ENCODE data around the gene VGLL4.
"Not testable (repeated sequence)": the region's sequence is repeated elsewhere in the genome, so short reads cannot be mapped to it uniquely, and the experiment has no call there.

The VGLL4 gene

DNA sequence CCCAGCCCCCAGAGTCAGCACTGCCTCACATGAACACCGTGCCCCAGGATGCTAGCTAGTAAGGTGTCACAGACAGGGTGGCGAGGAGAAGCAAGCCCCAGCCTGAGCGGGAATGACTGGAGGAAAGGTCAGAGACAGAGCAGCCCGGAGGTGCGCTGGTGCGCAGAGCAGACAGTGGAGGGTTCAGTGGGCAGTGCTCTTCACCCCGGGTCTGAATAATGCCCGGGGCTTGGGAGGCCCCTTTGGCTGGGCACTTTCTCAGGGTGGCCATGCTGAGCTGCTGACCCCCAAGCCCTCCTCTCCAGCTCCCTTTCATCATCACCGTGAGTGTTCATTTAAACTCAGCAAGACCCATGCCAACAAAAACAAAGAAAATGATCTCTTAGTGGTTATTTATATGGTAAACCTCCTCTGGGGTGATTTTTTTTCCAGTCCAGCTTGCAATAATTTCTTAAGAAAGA lies 110.8 kb downstream of the VGLL4 start:
- Histone ChIP-seq H3K27me3 (ENCODE audit: control insufficient read depth in 1 of 2, insufficient read depth in 2 of 2, low read length in 2 of 2) (no peaks in the 10 kb centered on the region), H3K27ac (ENCODE audit: low read depth, low read length) (no peak overlapping the region), H3K9me3 (ENCODE audit: low read length) (no peaks in the 10 kb centered on the region), H3K36me3 (ENCODE audit: insufficient read depth, low read length) (no peaks in the 10 kb centered on the region), H3K9ac (ENCODE audit: low read length) (no peak overlapping the region), H3K4me3 (ENCODE audit: low read depth in 1 of 2, low read length in 2 of 2) (no peak overlapping the region), H3K4me1 (ENCODE audit: insufficient read depth, low read length) (peaks cover 12% of the 10 kb centered on the region)

DNA sequence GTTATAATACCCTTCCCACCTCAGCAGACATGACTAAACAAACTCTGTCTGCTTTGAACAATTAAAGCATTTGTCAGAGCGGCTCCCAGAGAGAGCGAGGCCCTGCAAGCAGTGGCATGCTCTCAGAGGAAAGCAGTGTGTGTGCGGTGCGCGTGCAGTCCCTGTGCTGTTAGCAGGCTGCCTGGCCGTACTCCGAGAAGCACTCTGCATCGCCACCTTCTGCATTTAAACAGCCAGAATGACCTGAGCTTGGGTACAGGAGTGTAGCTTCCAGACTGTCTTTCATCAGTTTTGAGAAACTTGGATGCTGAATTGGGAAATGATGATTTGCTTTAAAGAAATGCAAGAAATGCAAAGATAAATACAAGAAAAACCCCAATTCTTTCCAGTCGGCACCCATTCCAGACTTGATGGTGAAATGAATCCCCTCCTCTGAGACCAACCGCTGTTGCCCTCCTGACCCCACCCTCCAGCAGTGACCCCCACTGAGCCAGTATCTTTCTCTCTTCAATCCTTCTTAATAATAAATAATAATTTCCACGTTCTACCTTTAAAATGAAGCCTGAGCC lies 113.5 kb downstream of the VGLL4 start:
- H3K27me3 ChIP-seq (ENCODE audit: control insufficient read depth in 1 of 2, insufficient read depth in 2 of 2, low read length in 2 of 2), result no peaks in the 10 kb centered on the region
- H3K36me3 ChIP-seq (ENCODE audit: insufficient read depth, low read length), result no peaks in the 10 kb centered on the region
- H3K27ac ChIP-seq (ENCODE audit: low read depth, low read length), result peak overlapping the region; percentile 77
- H3K4me3 ChIP-seq (ENCODE audit: low read depth in 1 of 2, low read length in 2 of 2), result no peak overlapping the region
- H3K4me1 ChIP-seq (ENCODE audit: insufficient read depth, low read length), result peaks cover 12% of the 10 kb centered on the region
- H3K9ac ChIP-seq (ENCODE audit: low read length), result peak overlapping the region; percentile 37
- no peaks in the 10 kb centered on the region for H3K9me3 ChIP-seq (ENCODE audit: low read length)

DNA sequence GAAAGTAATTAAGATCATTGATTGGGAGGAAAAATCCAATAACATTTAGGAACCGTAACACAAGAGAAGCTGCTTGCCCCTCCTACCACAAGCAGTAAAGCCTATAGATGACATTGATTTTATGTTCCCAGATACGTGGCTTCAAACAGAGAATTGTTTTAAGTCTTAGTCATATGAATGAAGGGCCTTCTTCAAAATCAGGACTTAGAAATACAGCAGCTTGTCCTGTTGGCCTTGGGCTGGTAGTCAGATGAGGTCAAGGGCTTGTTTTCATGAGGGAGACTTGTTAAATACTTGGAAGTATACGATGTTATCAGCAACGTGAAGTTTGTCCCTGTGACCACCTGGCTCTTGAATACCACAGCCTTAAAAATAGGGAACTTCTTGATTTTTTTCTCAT lies 114.4 kb downstream of the VGLL4 start:
- Histone ChIP-seq H3K27ac (ENCODE audit: low read depth, low read length) (no peak overlapping the region), H3K4me3 (ENCODE audit: low read depth in 1 of 2, low read length in 2 of 2) (no peak overlapping the region), H3K36me3 (ENCODE audit: insufficient read depth, low read length) (no peaks in the 10 kb centered on the region), H3K9me3 (ENCODE audit: low read length) (no peaks in the 10 kb centered on the region), H3K9ac (ENCODE audit: low read length) (no peak overlapping the region), H3K27me3 (ENCODE audit: control insufficient read depth in 1 of 2, insufficient read depth in 2 of 2, low read length in 2 of 2) (no peaks in the 10 kb centered on the region), H3K4me1 (ENCODE audit: insufficient read depth, low read length) (peaks cover 12% of the 10 kb centered on the region)

DNA sequence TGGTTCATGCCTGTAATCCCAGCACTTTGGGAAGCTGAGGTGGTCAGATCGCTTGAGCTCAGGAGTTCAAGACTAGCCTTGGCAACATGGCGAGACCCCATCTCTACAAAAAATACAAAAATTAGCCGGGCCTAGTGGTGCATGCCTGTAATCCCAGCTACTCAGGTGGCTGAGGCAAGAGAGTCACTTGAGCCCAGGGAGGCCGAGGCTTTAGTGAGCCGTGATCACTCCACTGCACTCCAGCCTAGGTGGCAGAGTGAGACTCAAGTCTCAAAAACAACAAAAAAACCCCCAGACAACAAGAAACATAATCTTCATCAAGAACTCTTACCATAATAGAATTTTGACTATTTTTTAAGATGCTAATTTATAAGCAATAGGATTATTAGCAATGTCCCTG lies 117.6 kb downstream of the VGLL4 start:
- not testable (repeated sequence) for H3K9ac ChIP-seq (ENCODE audit: low read length); H3K27ac ChIP-seq (ENCODE audit: low read depth, low read length); H3K4me3 ChIP-seq (ENCODE audit: low read depth in 1 of 2, low read length in 2 of 2); H3K36me3 ChIP-seq (ENCODE audit: insufficient read depth, low read length); H3K27me3 ChIP-seq (ENCODE audit: control insufficient read depth in 1 of 2, insufficient read depth in 2 of 2, low read length in 2 of 2); H3K9me3 ChIP-seq (ENCODE audit: low read length)
- peaks cover 29% of the 10 kb centered on the region for H3K4me1 ChIP-seq (ENCODE audit: insufficient read depth, low read length)

DNA sequence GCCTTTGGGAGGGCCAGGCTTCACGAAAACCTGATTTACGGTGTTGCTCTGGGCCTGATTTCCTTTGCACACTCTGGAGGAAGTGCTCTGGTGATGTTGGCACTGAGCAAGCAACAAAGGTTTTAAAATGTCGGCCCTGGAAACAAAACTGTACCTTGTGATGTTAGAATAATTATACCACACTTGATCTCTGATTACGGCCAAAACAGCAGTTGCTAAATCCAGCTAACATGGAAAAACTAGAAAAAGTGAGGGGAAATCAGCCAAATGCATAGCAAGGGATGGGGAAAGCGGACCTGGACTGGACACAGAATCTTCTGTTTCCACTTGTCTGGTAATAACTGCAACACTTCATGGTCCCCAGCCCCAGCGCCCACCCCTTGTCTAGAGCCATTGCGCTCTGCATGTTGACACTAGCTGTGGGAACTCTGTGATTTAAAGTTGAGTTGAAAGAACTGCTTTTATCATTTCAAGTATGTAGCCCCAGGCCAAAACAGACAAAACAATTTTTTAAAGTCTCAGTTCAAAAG lies 120.1 kb downstream of the VGLL4 start:
- Histone ChIP-seq H3K4me1 (ENCODE audit: insufficient read depth, low read length) (peaks cover 17% of the 10 kb centered on the region), H3K4me3 (ENCODE audit: low read depth in 1 of 2, low read length in 2 of 2) (peak overlapping the region in 1 of 2 donors; percentile 35), H3K9ac (ENCODE audit: low read length) (no peak overlapping the region), H3K27ac (ENCODE audit: low read depth, low read length) (peak overlapping the region; percentile 32), H3K36me3 (ENCODE audit: insufficient read depth, low read length) (no peaks in the 10 kb centered on the region), H3K27me3 (ENCODE audit: control insufficient read depth in 1 of 2, insufficient read depth in 2 of 2, low read length in 2 of 2) (no peaks in the 10 kb centered on the region), H3K9me3 (ENCODE audit: low read length) (no peaks in the 10 kb centered on the region)

DNA sequence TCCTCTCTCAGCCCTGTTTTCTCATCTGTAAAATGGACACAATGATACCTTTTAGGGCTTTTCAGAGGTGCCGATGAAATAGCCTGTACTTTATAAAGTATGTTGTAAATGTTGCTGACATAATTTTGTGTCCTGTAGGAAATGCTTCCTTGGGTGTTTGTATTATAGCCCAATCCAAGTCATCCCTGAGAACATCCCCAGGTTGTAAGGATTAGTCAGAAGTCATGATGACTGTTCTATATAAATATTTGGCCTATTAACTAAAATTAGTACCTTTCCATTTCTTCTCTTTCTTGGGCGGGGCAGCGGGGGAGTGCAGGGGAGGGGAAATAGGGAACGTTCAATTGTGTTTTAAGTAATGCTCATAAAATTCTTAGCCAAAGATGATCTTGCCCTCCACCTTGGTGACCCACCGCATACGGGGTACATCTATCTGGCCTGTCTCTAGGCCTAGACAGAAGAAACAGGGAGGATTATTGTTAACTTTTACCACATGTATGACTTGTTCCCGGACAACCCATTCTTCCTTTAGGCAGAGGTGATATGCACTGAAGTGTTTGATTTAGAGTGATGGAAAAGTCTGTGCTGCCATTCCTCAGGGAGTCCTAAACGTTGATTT lies 120.7 kb downstream of the VGLL4 start:
- Histone ChIP-seq H3K9me3 (ENCODE audit: low read length) (no peaks in the 10 kb centered on the region), H3K27me3 (ENCODE audit: control insufficient read depth in 1 of 2, insufficient read depth in 2 of 2, low read length in 2 of 2) (no peaks in the 10 kb centered on the region), H3K36me3 (ENCODE audit: insufficient read depth, low read length) (no peaks in the 10 kb centered on the region), H3K4me3 (ENCODE audit: low read depth in 1 of 2, low read length in 2 of 2) (peak overlapping the region in 1 of 2 donors; percentile 35), H3K9ac (ENCODE audit: low read length) (no peak overlapping the region), H3K27ac (ENCODE audit: low read depth, low read length) (peak overlapping the region; percentile 32), H3K4me1 (ENCODE audit: insufficient read depth, low read length) (peaks cover 17% of the 10 kb centered on the region)

DNA sequence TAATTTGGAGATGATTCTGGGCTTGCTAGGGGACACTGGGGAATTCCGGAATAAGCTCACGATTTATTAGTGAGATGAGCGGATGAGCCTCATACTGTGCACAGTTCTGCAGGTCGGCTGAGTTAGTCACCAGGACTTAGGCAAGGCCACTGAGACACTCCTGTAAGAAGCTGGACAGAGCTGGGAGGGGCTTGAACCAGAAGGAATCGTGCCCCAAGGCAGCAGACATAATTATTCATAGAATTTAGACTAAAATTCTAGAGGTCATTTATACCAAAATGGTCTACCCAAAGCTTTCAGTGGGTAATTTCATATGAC lies 121.4 kb downstream of the VGLL4 start:
- Histone ChIP-seq H3K9ac (ENCODE audit: low read length) (no peak overlapping the region), H3K36me3 (ENCODE audit: insufficient read depth, low read length) (no peaks in the 10 kb centered on the region), H3K27ac (ENCODE audit: low read depth, low read length) (no peak overlapping the region), H3K9me3 (ENCODE audit: low read length) (no peaks in the 10 kb centered on the region), H3K4me3 (ENCODE audit: low read depth in 1 of 2, low read length in 2 of 2) (no peak overlapping the region), H3K27me3 (ENCODE audit: control insufficient read depth in 1 of 2, insufficient read depth in 2 of 2, low read length in 2 of 2) (no peaks in the 10 kb centered on the region), H3K4me1 (ENCODE audit: insufficient read depth, low read length) (peaks cover 17% of the 10 kb centered on the region)

DNA sequence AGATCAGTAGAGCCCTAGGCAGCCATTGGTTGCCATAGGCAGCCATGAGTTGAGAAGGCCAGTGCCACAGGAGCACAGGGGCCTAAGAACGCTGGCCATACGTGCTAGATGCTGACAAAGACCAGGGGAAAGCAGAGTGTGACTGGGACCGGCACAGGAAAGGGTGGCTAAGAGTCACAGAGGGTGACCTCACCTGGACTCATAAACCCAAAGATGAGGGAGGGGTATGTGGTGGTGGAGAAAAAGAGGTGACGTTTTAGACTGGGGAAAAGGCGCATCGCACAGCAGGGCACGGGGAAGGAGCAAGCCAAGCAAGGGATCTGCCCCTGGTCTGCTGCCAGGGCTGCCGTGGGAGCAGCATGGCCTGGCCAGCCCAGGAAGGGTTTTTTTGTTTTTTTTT lies 122.5 kb downstream of the VGLL4 start:
- Histone ChIP-seq H3K4me1 (ENCODE audit: insufficient read depth, low read length) (peaks cover 17% of the 10 kb centered on the region), H3K36me3 (ENCODE audit: insufficient read depth, low read length) (no peaks in the 10 kb centered on the region), H3K4me3 (ENCODE audit: low read depth in 1 of 2, low read length in 2 of 2) (no peak overlapping the region), H3K9ac (ENCODE audit: low read length) (no peak overlapping the region), H3K9me3 (ENCODE audit: low read length) (no peaks in the 10 kb centered on the region), H3K27ac (ENCODE audit: low read depth, low read length) (no peak overlapping the region), H3K27me3 (ENCODE audit: control insufficient read depth in 1 of 2, insufficient read depth in 2 of 2, low read length in 2 of 2) (no peaks in the 10 kb centered on the region)

DNA sequence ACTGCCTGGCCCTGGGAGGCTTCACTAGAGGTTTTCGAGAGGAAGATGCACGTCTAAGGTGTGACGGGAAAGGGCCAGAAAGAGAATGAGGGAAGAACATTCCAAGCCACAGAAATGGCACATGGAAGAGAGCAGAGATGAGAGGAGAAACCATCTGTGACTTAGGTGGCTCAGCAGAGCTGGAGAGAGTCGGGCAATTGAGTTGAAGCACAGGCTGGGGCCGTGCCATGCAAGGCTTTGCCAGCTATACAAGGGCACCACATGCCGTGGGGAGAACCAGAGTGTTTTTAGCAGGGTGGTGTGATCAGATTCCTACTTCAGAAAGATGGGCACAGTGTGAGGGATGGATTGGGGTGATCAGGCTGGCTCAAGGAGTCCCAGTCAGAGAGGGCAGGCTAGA lies 126.1 kb downstream of the VGLL4 start:
- H3K4me3 ChIP-seq (ENCODE audit: low read depth in 1 of 2, low read length in 2 of 2), result no peak overlapping the region
- no peaks in the 10 kb centered on the region for H3K36me3 ChIP-seq (ENCODE audit: insufficient read depth, low read length)
- H3K27ac ChIP-seq (ENCODE audit: low read depth, low read length), result no peak overlapping the region
- H3K27me3 ChIP-seq (ENCODE audit: control insufficient read depth in 1 of 2, insufficient read depth in 2 of 2, low read length in 2 of 2), result no peaks in the 10 kb centered on the region
- no peaks in the 10 kb centered on the region for H3K9me3 ChIP-seq (ENCODE audit: low read length)
- peaks cover 15% of the 10 kb centered on the region for H3K4me1 ChIP-seq (ENCODE audit: insufficient read depth, low read length)
- H3K9ac ChIP-seq (ENCODE audit: low read length), result no peak overlapping the region

DNA sequence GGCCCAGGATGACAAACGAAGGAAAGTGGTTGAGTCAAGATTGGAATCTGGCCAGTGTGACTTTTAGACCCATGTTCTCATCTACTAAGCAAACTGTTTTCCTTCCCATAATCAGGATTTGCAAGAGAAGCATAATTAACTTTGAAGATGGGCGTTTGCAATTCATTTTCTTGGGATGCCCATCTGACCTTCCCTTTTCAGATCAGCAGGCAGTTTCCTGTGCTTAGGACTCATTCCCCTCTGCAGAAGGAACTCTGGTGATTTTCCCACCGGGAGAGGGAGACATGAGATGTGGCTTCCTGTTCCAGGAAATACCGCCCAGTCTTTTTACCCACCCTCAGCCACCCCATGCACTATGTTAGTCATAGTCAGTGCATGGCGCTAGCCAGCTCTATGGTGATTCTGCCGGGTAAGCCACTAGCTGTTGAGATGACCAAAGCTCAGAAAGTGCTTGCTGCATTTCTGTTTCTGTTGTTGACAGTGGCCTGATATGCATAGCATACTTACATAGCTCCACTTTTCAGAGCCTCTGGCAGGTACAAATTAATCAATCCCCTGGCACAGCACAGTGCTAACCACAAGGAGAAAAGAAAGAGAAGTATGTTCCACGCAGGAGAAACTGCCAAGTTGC lies 129.4 kb downstream of the VGLL4 start:
- no peak overlapping the region for H3K4me3 ChIP-seq (ENCODE audit: low read depth in 1 of 2, low read length in 2 of 2)
- H3K9ac ChIP-seq (ENCODE audit: low read length), result no peak overlapping the region
- H3K27ac ChIP-seq (ENCODE audit: low read depth, low read length), result no peak overlapping the region

DNA sequence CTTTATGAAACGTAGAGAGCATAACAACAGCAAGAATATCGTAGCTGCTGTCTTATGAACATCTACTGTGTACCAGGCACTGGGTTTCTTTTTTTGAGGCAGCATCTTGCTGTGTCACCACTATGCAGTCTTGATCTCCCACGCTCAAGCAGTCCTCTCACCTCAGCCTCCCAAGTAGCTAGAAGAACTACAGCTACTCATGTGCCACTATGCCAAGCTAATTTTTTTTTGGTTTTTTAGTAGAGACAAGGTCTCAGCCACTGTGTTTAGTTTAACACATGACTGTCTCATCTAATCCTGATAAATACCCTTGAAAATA lies 129.9 kb downstream of the VGLL4 start:
- Histone ChIP-seq H3K27me3 (ENCODE audit: control insufficient read depth in 1 of 2, insufficient read depth in 2 of 2, low read length in 2 of 2) (no peaks in the 10 kb centered on the region), H3K36me3 (ENCODE audit: insufficient read depth, low read length) (no peaks in the 10 kb centered on the region), H3K9me3 (ENCODE audit: low read length) (no peaks in the 10 kb centered on the region), H3K9ac (ENCODE audit: low read length) (no peak overlapping the region), H3K4me1 (ENCODE audit: insufficient read depth, low read length) (peaks cover 34% of the 10 kb centered on the region), H3K27ac (ENCODE audit: low read depth, low read length) (no peak overlapping the region), H3K4me3 (ENCODE audit: low read depth in 1 of 2, low read length in 2 of 2) (no peak overlapping the region)

More for the DNA sequence above, 129.4 kb downstream of the VGLL4 start:
- H3K27me3 ChIP-seq (ENCODE audit: control insufficient read depth in 1 of 2, insufficient read depth in 2 of 2, low read length in 2 of 2), result no peaks in the 10 kb centered on the region
- no peaks in the 10 kb centered on the region for H3K36me3 ChIP-seq (ENCODE audit: insufficient read depth, low read length)
- no peaks in the 10 kb centered on the region for H3K9me3 ChIP-seq (ENCODE audit: low read length)
- H3K4me1 ChIP-seq (ENCODE audit: insufficient read depth, low read length), result peaks cover 29% of the 10 kb centered on the region
